ENCODE measurements around the gene LMTK3.

- TF ChIP-seq CTCF (IDR thresholded peaks at IDR 0.05) = no peak
- TF ChIP-seq EP300 (IDR thresholded peaks at IDR 0.05) = no peak
Observed at GRCh38 chr19:48466561-48467325, 44.9 kb downstream of the LMTK3 start.

All from suprapubic skin (tissue), 3 donors.